ENCODE results near the gene TCOF1. TPM values are rescaled to one million over a fixed set of nuclear protein-coding genes. Genes with fewer than 3 reads are reported as not detected.

The TCOF1 gene
- total and polyA plus RNA-seq, 2 of the 8 experiments (the other 6 are each of a cell fraction or from before 2014, with no cell fraction given) = 35.9 to 170 TPM

DNA sequence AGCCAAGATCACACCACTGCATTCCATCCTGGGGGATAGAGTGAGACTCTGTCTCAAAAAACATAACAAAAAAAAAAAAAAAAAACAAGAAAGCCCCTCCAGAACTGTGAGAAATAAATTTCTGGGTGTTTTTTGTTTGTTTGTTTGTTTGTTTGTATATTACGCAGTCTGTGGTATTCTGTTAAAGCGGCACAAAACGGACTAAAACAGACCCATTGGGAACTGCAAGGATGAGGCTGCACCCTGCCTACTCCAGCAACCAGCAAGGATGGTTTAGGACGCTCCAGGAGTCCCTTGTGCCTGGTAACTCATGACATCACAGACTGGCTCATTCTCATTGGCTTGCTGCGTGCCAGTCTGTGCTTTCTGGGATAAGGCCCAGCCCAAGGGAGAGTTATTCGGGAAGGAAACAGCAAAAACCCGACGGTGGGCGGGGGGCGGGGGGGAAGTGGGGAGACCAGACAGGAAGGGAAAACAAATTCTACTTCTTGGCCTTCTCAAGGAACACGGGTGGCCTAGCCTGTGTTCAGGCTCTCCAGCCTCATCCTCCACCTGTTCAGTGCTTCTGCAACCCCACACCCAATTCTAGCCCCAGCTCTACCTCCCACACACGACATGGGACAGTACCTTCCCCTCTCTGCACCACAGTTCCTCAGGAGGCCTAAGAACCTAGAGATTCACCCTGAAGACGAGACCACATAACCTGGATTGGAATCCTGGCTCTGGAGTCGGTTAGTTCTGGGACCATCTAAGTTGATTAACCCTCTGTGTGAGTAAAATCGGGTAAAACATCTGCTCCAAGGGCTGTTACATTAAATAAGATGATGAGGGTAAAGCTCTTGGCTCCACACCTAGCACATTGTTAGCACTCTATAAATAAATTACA is 52.4 kb downstream of the TCOF1 start (continued):
- TF ChIP-seq TAF7 (optimal IDR thresholded peaks at IDR 0.05; ENCODE audit: borderline replicate concordance, low read depth, low read length) = no peak
- TF ChIP-seq, protein P1, sequence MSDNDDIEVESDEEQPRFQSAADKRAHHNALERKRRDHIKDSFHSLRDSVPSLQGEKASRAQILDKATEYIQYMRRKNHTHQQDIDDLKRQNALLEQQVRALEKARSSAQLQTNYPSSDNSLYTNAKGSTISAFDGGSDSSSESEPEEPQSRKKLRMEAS (IDR thresholded peaks at IDR 0.05) = no peak
- no peak for TF ChIP-seq FOSL1 (IDR thresholded peaks at IDR 0.05; ENCODE audit: insufficient read depth, low read depth, low read length)
